A549 (cell line): ENCODE measurements around the gene BMP7.

ENCODE experiments used
- CHD4 ChIP-seq: fragments of 200-600 bp; sonication (generic); IDR thresholded peaks from 2 replicates; pipeline ENCODE4 v1.6.1; 2016; ENCODE audit warnings: antibody characterized with exemption, mild to moderate bottlenecking, borderline replicate concordance
- EP300 ChIP-seq, 2 experiments: fragments of >200 bp; sonication (Bioruptor Twin); formaldehyde crosslinking; IDR thresholded peaks; 2 replicates in 1 of 2; 3 replicates in 1 of 2; pipeline ENCODE4 v1.6.1; 2016 to 2017
- GATA3 ChIP-seq: IDR thresholded peaks from 2 replicates; pipeline ENCODE4 v1.6.1; 2012; ENCODE audit warnings: borderline replicate concordance
- JUNB ChIP-seq: fragments of >200 bp; sonication (Bioruptor Twin); formaldehyde crosslinking; IDR thresholded peaks from 2 replicates; pipeline ENCODE4 v1.6.1; 2016
- MAFK ChIP-seq: fragments of 450-650 bp; IDR thresholded peaks from 2 replicates; pipeline ENCODE4 v1.6.1; 2014; ENCODE audit not compliant: partially characterized antibody
- NFE2L2 ChIP-seq: fragments of 150-350 bp; conservative IDR thresholded peaks from 2 replicates; pipeline ENCODE4 v1.6.1; 2014; ENCODE audit warnings: low read length
- POLR2A ChIP-seq: IDR thresholded peaks from 2 replicates; pipeline ENCODE4 v1.6.1; 2012; ENCODE audit warnings: mild to moderate bottlenecking, low read length
- TF ChIP-seq, protein P1 (sequence below): fragments of >200 bp; sonication (Bioruptor Twin); formaldehyde crosslinking; IDR thresholded peaks from 3 replicates; pipeline ENCODE4 v1.5.1; 2016
- TF ChIP-seq, protein P2 (sequence below): fragments of 200-600 bp; sonication (generic); IDR thresholded peaks from 2 replicates; pipeline ENCODE4 v1.6.1; 2016; ENCODE audit warnings: antibody characterized with exemption, mild to moderate bottlenecking, moderate library complexity

DNA sequence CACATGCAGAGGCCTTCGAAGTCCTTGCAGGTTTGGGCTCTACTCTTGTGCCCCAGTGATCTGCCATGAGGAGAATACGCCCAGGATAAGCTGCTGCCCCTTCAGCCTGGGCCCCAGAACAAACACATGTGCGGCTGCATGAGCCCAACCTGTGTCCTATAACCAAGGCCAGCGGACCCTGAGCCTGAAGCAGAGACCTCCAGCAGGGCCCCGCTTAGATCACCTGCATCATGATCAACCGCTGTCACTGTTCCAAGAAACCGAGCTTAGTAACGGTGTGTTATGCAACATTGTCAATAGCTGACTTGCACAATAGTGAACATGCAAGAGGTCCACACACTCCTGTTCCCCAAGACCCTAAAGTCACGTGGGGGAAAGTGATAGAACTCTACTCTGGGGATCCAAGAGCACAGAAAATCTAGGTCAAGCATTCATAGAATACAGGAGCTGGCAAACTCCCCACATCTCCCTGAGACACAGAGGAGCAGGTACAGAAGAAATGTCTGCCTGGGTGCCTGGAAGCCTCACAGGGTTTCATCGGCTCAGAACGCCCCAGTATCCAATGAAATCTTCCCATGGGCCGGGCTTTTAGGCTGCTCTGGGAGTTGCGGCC lies 136.2 kb downstream of the BMP7 start:
- TF ChIP-seq MAFK (no peak), JUNB (no peak), POLR2A (no peak), NFE2L2 (no peak), EP300 (IDR thresholded peaks at IDR 0.05) (no peak), GATA3 (no peak), CHD4 (no peak)
- TF ChIP-seq, protein P1, sequence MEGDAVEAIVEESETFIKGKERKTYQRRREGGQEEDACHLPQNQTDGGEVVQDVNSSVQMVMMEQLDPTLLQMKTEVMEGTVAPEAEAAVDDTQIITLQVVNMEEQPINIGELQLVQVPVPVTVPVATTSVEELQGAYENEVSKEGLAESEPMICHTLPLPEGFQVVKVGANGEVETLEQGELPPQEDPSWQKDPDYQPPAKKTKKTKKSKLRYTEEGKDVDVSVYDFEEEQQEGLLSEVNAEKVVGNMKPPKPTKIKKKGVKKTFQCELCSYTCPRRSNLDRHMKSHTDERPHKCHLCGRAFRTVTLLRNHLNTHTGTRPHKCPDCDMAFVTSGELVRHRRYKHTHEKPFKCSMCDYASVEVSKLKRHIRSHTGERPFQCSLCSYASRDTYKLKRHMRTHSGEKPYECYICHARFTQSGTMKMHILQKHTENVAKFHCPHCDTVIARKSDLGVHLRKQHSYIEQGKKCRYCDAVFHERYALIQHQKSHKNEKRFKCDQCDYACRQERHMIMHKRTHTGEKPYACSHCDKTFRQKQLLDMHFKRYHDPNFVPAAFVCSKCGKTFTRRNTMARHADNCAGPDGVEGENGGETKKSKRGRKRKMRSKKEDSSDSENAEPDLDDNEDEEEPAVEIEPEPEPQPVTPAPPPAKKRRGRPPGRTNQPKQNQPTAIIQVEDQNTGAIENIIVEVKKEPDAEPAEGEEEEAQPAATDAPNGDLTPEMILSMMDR = no peak
- TF ChIP-seq, protein P2, sequence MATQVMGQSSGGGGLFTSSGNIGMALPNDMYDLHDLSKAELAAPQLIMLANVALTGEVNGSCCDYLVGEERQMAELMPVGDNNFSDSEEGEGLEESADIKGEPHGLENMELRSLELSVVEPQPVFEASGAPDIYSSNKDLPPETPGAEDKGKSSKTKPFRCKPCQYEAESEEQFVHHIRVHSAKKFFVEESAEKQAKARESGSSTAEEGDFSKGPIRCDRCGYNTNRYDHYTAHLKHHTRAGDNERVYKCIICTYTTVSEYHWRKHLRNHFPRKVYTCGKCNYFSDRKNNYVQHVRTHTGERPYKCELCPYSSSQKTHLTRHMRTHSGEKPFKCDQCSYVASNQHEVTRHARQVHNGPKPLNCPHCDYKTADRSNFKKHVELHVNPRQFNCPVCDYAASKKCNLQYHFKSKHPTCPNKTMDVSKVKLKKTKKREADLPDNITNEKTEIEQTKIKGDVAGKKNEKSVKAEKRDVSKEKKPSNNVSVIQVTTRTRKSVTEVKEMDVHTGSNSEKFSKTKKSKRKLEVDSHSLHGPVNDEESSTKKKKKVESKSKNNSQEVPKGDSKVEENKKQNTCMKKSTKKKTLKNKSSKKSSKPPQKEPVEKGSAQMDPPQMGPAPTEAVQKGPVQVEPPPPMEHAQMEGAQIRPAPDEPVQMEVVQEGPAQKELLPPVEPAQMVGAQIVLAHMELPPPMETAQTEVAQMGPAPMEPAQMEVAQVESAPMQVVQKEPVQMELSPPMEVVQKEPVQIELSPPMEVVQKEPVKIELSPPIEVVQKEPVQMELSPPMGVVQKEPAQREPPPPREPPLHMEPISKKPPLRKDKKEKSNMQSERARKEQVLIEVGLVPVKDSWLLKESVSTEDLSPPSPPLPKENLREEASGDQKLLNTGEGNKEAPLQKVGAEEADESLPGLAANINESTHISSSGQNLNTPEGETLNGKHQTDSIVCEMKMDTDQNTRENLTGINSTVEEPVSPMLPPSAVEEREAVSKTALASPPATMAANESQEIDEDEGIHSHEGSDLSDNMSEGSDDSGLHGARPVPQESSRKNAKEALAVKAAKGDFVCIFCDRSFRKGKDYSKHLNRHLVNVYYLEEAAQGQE = no peak
